Adrenal gland (tissue), 5 donors: ENCODE results near the gene MVB12B.

Experiments
- POLR2A ChIP-seq, 2 donors: fragments of 450-650 bp; IDR thresholded peaks; one replicate each; pipeline ENCODE4 v1.6.1; 2017; ENCODE audit warnings: antibody characterized with exemption in 2 of 2, mild to moderate bottlenecking in 2 of 2, moderate library complexity in 1 of 2
- TF ChIP-seq, protein P1 (sequence below), 6 experiments: fragments of 450-650 bp in 4 of 6; fragments of 200-600 bp in 2 of 6; sonication (generic) in 1 of 6; IDR thresholded peaks; 1 replicate in 5 of 6; 2 replicates in 1 of 6; pipeline versions ENCODE4 v1.5.1 to v1.8.0; 2016 to 2021; ENCODE audit warnings: antibody characterized with exemption in 6 of 6, mild to moderate bottlenecking in 2 of 6, moderate library complexity in 1 of 6
- donor health status: DM: no; HTN: no; CAD: no.

DNA sequence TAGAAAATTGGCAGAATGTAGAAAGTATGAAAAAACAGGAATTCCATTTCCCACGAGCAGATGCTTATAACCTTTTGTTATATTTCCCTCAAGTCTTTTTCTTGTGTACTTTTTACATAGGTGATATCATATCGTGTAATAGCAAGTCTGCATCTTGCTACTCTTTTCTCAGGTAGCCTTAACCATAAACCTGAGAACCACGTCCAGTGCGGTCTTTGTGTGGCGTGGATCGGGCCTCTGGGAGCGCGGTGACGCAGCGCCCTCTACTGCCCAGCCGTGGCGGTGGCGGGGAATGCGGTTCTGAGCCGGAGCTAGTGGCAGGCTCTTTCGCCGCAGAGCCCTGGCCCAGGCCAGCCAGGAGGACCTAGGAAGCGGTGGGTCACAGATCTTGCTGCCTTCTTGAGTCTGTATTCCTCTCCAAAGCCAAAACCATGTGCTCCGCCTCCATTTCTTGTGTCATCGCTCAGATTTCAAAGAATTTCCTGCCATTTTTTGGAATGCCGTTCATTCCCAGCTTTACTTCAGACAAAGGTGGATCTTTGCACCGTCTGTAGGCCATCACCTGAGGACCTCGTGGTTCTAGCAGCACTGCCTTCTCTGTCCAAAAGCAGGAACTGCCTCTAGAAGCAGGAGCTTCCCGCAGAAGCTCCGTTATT lies 71.9 kb downstream of the MVB12B start:
- TF ChIP-seq, protein P1, sequence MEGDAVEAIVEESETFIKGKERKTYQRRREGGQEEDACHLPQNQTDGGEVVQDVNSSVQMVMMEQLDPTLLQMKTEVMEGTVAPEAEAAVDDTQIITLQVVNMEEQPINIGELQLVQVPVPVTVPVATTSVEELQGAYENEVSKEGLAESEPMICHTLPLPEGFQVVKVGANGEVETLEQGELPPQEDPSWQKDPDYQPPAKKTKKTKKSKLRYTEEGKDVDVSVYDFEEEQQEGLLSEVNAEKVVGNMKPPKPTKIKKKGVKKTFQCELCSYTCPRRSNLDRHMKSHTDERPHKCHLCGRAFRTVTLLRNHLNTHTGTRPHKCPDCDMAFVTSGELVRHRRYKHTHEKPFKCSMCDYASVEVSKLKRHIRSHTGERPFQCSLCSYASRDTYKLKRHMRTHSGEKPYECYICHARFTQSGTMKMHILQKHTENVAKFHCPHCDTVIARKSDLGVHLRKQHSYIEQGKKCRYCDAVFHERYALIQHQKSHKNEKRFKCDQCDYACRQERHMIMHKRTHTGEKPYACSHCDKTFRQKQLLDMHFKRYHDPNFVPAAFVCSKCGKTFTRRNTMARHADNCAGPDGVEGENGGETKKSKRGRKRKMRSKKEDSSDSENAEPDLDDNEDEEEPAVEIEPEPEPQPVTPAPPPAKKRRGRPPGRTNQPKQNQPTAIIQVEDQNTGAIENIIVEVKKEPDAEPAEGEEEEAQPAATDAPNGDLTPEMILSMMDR (IDR thresholded peaks at IDR 0.05): peak; percentile 91 to 98 (median 96)
- TF ChIP-seq POLR2A (IDR thresholded peaks at IDR 0.05): no peak
